Measurements from ENCODE around the gene FARP2. TPM values are rescaled to one million over a fixed set of nuclear protein-coding genes. Genes with fewer than 3 reads are reported as not detected.

Gene FARP2
- total and polyA plus RNA-seq, 2 experiments from 2014 or later, result 16.0 to 22.6 TPM

- TF ChIP-seq, protein P1, sequence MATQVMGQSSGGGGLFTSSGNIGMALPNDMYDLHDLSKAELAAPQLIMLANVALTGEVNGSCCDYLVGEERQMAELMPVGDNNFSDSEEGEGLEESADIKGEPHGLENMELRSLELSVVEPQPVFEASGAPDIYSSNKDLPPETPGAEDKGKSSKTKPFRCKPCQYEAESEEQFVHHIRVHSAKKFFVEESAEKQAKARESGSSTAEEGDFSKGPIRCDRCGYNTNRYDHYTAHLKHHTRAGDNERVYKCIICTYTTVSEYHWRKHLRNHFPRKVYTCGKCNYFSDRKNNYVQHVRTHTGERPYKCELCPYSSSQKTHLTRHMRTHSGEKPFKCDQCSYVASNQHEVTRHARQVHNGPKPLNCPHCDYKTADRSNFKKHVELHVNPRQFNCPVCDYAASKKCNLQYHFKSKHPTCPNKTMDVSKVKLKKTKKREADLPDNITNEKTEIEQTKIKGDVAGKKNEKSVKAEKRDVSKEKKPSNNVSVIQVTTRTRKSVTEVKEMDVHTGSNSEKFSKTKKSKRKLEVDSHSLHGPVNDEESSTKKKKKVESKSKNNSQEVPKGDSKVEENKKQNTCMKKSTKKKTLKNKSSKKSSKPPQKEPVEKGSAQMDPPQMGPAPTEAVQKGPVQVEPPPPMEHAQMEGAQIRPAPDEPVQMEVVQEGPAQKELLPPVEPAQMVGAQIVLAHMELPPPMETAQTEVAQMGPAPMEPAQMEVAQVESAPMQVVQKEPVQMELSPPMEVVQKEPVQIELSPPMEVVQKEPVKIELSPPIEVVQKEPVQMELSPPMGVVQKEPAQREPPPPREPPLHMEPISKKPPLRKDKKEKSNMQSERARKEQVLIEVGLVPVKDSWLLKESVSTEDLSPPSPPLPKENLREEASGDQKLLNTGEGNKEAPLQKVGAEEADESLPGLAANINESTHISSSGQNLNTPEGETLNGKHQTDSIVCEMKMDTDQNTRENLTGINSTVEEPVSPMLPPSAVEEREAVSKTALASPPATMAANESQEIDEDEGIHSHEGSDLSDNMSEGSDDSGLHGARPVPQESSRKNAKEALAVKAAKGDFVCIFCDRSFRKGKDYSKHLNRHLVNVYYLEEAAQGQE (IDR thresholded peaks at IDR 0.05; ENCODE audit: unreplicated experiment), result no peak
- no peak for TF ChIP-seq ZNF114 (CRISPR knock-in tag; IDR thresholded peaks at IDR 0.05)
- TF ChIP-seq ZNF331 (CRISPR knock-in tag; IDR thresholded peaks at IDR 0.05; ENCODE audit: low read depth), result no peak
- no peak for TF ChIP-seq STAT1 (IDR thresholded peaks at IDR 0.05; ENCODE audit: unreplicated experiment)
- TF ChIP-seq CREB1 (CRISPR knock-in tag; IDR thresholded peaks at IDR 0.05; ENCODE audit: low read depth), result no peak
These were observed 151.6 kb downstream of the FARP2 start (continued) for GRCh38 chr2:241507430-241508239.

GRCh38 chr2:241508240-241509154, 152.4 kb downstream of the FARP2 start, which contains the start of gene STK25:
Gene STK25 (minus strand): TSS chr2:241508584. CDS start chr2:241508035, 549 bp downstream.
- Mint-ChIP-seq H3K4me1 (peaks cover 16% of the 10 kb centered on the region), H3K27me3 (ENCODE audit: insufficient read depth, low read depth, poor library complexity) (peaks cover 22% of the 10 kb centered on the region), H3K27ac (no peak within 1 kb of the TSS), H3K4me3 (peak within 1 kb of the TSS; percentile 90), H3K36me3 (ENCODE audit: low read depth) (peaks cover 21% of the 10 kb centered on the region), H3K9me3 (no peaks in the 10 kb centered on the region; the same call in 2 of the 3 replicates)
- H4K20me1 ChIP-seq (replicated peaks; ENCODE audit: insufficient read depth), result peaks cover 23% of the 10 kb centered on the region; the same call in 1 of the 2 replicates
- 0 out of 2 replicates have a peak, but pooled peaks cover 4% of the 10 kb centered on the region for H3F3A ChIP-seq (replicated peaks; ENCODE audit: low read depth)
- H3K27ac ChIP-seq (ENCODE audit: low read depth), result no peak within 1 kb of the TSS
- H2AFZ ChIP-seq, result peak within 1 kb of the TSS; percentile 97
- H3K27me3 ChIP-seq (ENCODE audit: insufficient read depth), result peaks cover 8% of the 10 kb centered on the region; the same call in 1 of the 2 replicates
- ATAC-seq (peak; percentile 90), DNase-seq (ENCODE audit: low spot score) (peak; percentile 99)
- H3K79me2 ChIP-seq (replicated peaks; ENCODE audit: insufficient read depth), result peaks cover 41% of the 10 kb centered on the region
- no peaks in the 10 kb centered on the region for H3K9me2 ChIP-seq (ENCODE audit: insufficient read depth)
- H3K4me1 ChIP-seq (ENCODE audit: insufficient read depth), result peaks cover 16% of the 10 kb centered on the region
- no peaks in the 10 kb centered on the region for H3K36me3 ChIP-seq (ENCODE audit: insufficient read depth)
- H3K4me2 ChIP-seq, result peak within 1 kb of the TSS; percentile 93
- peak within 1 kb of the TSS; percentile 94 for H3K4me3 ChIP-seq
- TF ChIP-seq, protein P2, sequence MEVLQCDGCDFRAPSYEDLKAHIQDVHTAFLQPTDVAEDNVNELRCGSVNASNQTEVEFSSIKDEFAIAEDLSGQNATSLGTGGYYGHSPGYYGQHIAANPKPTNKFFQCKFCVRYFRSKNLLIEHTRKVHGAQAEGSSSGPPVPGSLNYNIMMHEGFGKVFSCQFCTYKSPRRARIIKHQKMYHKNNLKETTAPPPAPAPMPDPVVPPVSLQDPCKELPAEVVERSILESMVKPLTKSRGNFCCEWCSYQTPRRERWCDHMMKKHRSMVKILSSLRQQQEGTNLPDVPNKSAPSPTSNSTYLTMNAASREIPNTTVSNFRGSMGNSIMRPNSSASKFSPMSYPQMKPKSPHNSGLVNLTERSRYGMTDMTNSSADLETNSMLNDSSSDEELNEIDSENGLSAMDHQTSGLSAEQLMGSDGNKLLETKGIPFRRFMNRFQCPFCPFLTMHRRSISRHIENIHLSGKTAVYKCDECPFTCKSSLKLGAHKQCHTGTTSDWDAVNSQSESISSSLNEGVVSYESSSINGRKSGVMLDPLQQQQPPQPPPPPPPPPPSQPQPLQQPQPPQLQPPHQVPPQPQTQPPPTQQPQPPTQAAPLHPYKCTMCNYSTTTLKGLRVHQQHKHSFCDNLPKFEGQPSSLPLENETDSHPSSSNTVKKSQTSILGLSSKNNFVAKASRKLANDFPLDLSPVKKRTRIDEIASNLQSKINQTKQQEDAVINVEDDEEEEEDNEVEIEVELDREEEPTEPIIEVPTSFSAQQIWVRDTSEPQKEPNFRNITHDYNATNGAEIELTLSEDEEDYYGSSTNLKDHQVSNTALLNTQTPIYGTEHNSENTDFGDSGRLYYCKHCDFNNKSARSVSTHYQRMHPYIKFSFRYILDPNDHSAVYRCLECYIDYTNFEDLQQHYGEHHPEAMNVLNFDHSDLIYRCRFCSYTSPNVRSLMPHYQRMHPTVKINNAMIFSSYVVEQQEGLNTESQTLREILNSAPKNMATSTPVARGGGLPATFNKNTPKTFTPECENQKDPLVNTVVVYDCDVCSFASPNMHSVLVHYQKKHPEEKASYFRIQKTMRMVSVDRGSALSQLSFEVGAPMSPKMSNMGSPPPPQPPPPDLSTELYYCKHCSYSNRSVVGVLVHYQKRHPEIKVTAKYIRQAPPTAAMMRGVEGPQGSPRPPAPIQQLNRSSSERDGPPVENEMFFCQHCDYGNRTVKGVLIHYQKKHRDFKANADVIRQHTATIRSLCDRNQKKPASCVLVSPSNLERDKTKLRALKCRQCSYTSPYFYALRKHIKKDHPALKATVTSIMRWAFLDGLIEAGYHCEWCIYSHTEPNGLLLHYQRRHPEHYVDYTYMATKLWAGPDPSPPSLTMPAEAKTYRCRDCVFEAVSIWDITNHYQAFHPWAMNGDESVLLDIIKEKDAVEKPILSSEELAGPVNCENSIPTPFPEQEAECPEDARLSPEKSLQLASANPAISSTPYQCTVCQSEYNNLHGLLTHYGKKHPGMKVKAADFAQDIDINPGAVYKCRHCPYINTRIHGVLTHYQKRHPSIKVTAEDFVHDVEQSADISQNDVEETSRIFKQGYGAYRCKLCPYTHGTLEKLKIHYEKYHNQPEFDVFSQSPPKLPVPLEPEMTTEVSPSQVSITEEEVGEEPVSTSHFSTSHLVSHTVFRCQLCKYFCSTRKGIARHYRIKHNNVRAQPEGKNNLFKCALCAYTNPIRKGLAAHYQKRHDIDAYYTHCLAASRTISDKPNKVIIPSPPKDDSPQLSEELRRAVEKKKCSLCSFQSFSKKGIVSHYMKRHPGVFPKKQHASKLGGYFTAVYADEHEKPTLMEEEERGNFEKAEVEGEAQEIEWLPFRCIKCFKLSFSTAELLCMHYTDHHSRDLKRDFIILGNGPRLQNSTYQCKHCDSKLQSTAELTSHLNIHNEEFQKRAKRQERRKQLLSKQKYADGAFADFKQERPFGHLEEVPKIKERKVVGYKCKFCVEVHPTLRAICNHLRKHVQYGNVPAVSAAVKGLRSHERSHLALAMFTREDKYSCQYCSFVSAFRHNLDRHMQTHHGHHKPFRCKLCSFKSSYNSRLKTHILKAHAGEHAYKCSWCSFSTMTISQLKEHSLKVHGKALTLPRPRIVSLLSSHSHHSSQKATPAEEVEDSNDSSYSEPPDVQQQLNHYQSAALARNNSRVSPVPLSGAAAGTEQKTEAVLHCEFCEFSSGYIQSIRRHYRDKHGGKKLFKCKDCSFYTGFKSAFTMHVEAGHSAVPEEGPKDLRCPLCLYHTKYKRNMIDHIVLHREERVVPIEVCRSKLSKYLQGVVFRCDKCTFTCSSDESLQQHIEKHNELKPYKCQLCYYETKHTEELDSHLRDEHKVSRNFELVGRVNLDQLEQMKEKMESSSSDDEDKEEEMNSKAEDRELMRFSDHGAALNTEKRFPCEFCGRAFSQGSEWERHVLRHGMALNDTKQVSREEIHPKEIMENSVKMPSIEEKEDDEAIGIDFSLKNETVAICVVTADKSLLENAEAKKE (CRISPR knock-in tag; IDR thresholded peaks at IDR 0.05), result no peak
- TF ChIP-seq NANOG (IDR thresholded peaks at IDR 0.05; ENCODE audit: borderline replicate concordance) (no peak), POLR2AphosphoS5 (IDR thresholded peaks at IDR 0.05; ENCODE audit: low read depth) (peak; percentile 83), CREB1 (CRISPR knock-in tag; IDR thresholded peaks at IDR 0.05; ENCODE audit: low read depth) (peak; percentile 84), ETS1 (IDR thresholded peaks at IDR 0.05) (peak; percentile 98), JUNB (IDR thresholded peaks at IDR 0.05; ENCODE audit: unreplicated experiment) (no peak)

Measured in GM23338 (cell line).